ENCODE results near the gene PTH2.

The PTH2 gene

GRCh38 chr19:49430678-49431329 lies 7.6 kb upstream of the PTH2 start:
- no peak for DNase-seq (ENCODE audit: low read depth in 2 of 2)

- no peak for DNase-seq (ENCODE audit: low read depth in 2 of 2)
Observed at GRCh38 chr19:49430172-49430677, 7.0 kb upstream of the PTH2 start.

GRCh38 chr19:49428547-49429451 lies 5.6 kb upstream of the PTH2 start:
- DNase-seq (ENCODE audit: low read depth in 2 of 2): no peak

- no peak for DNase-seq (ENCODE audit: low read depth in 2 of 2)
Observed at GRCh38 chr19:49427855-49428546, 4.8 kb upstream of the PTH2 start.

GRCh38 chr19:49427339-49427738 lies 4.1 kb upstream of the PTH2 start:
- no peak for DNase-seq (ENCODE audit: low read depth in 2 of 2)

GRCh38 chr19:49425922-49426592 lies 2.8 kb upstream of the PTH2 start:
- DNase-seq (ENCODE audit: low read depth in 2 of 2): no peak

GRCh38 chr19:49425178-49425577 lies 1.9 kb upstream of the PTH2 start, which contains the start of gene GFY:
GFY (plus strand) TSS chr19:49425388; CDS start chr19:49426431, 1,043 bp downstream.
- DNase-seq (ENCODE audit: low read depth in 2 of 2): no peak

- DNase-seq (ENCODE audit: low read depth in 2 of 2): no peak
Observed at GRCh38 chr19:49423985-49424303, 703 bp upstream of the PTH2 start.

GRCh38 chr19:49422407-49423070 lies 702 bp downstream of the PTH2 start:
- DNase-seq (ENCODE audit: low read depth in 2 of 2): no peak

GRCh38 chr19:49421878-49422202 lies 1.4 kb downstream of the PTH2 start:
- DNase-seq (ENCODE audit: low read depth in 2 of 2): no peak

GRCh38 chr19:49421039-49421877 lies 2.0 kb downstream of the PTH2 start:
- DNase-seq (ENCODE audit: low read depth in 2 of 2): no peak

- DNase-seq (ENCODE audit: low read depth in 2 of 2): no peak
Observed at GRCh38 chr19:49420227-49420626, 3.0 kb downstream of the PTH2 start.

- DNase-seq (ENCODE audit: low read depth in 2 of 2): no peak
Observed at GRCh38 chr19:49419173-49419572, 4.1 kb downstream of the PTH2 start.

- no peak for DNase-seq (ENCODE audit: low read depth in 2 of 2)
Observed at GRCh38 chr19:49418511-49418910, 4.7 kb downstream of the PTH2 start.

GRCh38 chr19:49417088-49417487 lies 6.2 kb downstream of the PTH2 start:
- no peak for DNase-seq (ENCODE audit: low read depth in 2 of 2)

GRCh38 chr19:49415810-49416200 lies 7.4 kb downstream of the PTH2 start:
- DNase-seq (ENCODE audit: low read depth in 2 of 2): no peak

GRCh38 chr19:49415102-49415809 lies 8.0 kb downstream of the PTH2 start:
- DNase-seq (ENCODE audit: low read depth in 2 of 2): no peak

GRCh38 chr19:49414256-49414655 lies 9.0 kb downstream of the PTH2 start:
- DNase-seq (ENCODE audit: low read depth in 2 of 2): no peak

GRCh38 chr19:49413348-49413747 lies 9.9 kb downstream of the PTH2 start:
- no peak for DNase-seq (ENCODE audit: low read depth in 2 of 2)

Measured in stimulated activated CD8-positive, alpha-beta memory T cell treated with anti-CD3 and anti-CD28 coated beads, Interleukin-15, amount 100 ng/mL, for 4 hours (primary cell).